Mesendoderm (in vitro differentiated cells): Measurements from ENCODE around the gene ACACB.

Source experiments
- DNase-seq: peaks from one replicate; pipeline ENCODE4 v3.0.0; 2013
- H2AK5ac ChIP-seq: 2 replicates; pipeline ENCODE4 v1.6.1; 2013; ENCODE audit warnings: low read length, inconsistent platforms
- H2BK120ac ChIP-seq: 2 replicates; pipeline ENCODE4 v1.6.1; 2013; ENCODE audit warnings: low read depth, mild to moderate bottlenecking, low read length, moderate library complexity, mixed read lengths
- H2BK15ac ChIP-seq: replicated peaks from 2 replicates; pipeline ENCODE4 v1.6.1; 2013; ENCODE audit warnings: low read depth, mild to moderate bottlenecking, moderate library complexity
- H2BK5ac ChIP-seq: 2 replicates; pipeline ENCODE4 v1.6.1; 2013; ENCODE audit warnings: low read length, inconsistent platforms
- H3K18ac ChIP-seq: 2 replicates; pipeline ENCODE4 v1.6.1; 2013; ENCODE audit warnings: mild to moderate bottlenecking, low read length, mixed read lengths
- H3K23ac ChIP-seq: one replicate; pipeline ENCODE4 v1.6.1; 2013; ENCODE audit warnings: low read length
- H3K27ac ChIP-seq: 2 replicates; pipeline ENCODE4 v1.5.1; 2013; ENCODE audit warnings: low read depth, mild to moderate bottlenecking, inconsistent platforms, low read length, moderate library complexity
- H3K27me3 ChIP-seq: 2 replicates; pipeline ENCODE4 v1.6.1; 2013; ENCODE audit warnings: low read length, control low read depth, mild to moderate bottlenecking, inconsistent platforms; ENCODE audit not compliant: insufficient read depth, poor library complexity
- H3K36me3 ChIP-seq: 2 replicates; pipeline ENCODE4 v1.6.1; 2013; ENCODE audit warnings: low read length, inconsistent platforms; ENCODE audit not compliant: control insufficient read depth, insufficient read depth
- H3K4ac ChIP-seq: one replicate; pipeline ENCODE4 v1.6.1; 2013; ENCODE audit warnings: low read depth, mild to moderate bottlenecking, low read length, moderate library complexity
- H3K4me1 ChIP-seq: 2 replicates; pipeline ENCODE4 v1.6.1; 2013; ENCODE audit warnings: low read depth, low read length, inconsistent platforms; ENCODE audit not compliant: control insufficient read depth
- H3K4me2 ChIP-seq: 2 replicates; pipeline ENCODE4 v1.6.1; 2013; ENCODE audit warnings: low read length
- H3K4me3 ChIP-seq: 2 replicates; pipeline ENCODE4 v1.5.1; 2013; ENCODE audit warnings: mild to moderate bottlenecking, low read length
- H3K56ac ChIP-seq: one replicate; pipeline ENCODE4 v1.6.1; 2013; ENCODE audit warnings: low read length
- H3K79me1 ChIP-seq: 2 replicates; pipeline ENCODE4 v1.6.1; 2013; ENCODE audit warnings: low read length, inconsistent platforms
- H3K79me2 ChIP-seq: 2 replicates; pipeline ENCODE4 v1.6.1; 2013; ENCODE audit warnings: mild to moderate bottlenecking, low read length; ENCODE audit not compliant: control insufficient read depth, insufficient read depth
- H3K9ac ChIP-seq: 2 replicates; pipeline ENCODE4 v1.6.1; 2013; ENCODE audit warnings: low read length, inconsistent platforms
- H4K5ac ChIP-seq: one replicate; pipeline ENCODE4 v1.6.1; 2013; ENCODE audit warnings: low read length
- H4K8ac ChIP-seq: one replicate; pipeline ENCODE4 v1.6.1; 2013; ENCODE audit warnings: low read depth, mild to moderate bottlenecking, control low read depth, low read length, moderate library complexity
- WGBS: extraction: QIAGEN DNeasy Blood & Tissue Kit; methylation state at CpG from one replicate; pipeline ENCODE4 v1.1.7; 2013; ENCODE audit warnings: low lambda C conversion rate, missing lambda C conversion rate; ENCODE audit not compliant: insufficient coverage; ENCODE audit errors: extremely low coverage; 5-methylcytosine and 5-hydroxymethylcytosine counted together

ACACB gene

GRCh38 chr12:109246221-109246620 lies 129.8 kb downstream of the ACACB start:
- Histone ChIP-seq H3K9ac (no peak overlapping the region), H2AK5ac (no peak overlapping the region), H2BK5ac (no peak overlapping the region), H3K27me3 (no peaks in the 10 kb centered on the region), H3K79me2 (no peaks in the 10 kb centered on the region), H4K8ac (no peak overlapping the region), H3K27ac (no peak overlapping the region), H3K4ac (no peak overlapping the region), H3K4me2 (no peak overlapping the region), H3K23ac (no peak overlapping the region), H3K56ac (no peak overlapping the region), H4K5ac (no peak overlapping the region), H3K4me1 (no peaks in the 10 kb centered on the region), H3K36me3 (no peaks in the 10 kb centered on the region), H3K79me1 (no peaks in the 10 kb centered on the region), H2BK15ac (no peak overlapping the region), H3K18ac (no peak overlapping the region), H3K4me3 (no peak overlapping the region), H2BK120ac (no peak overlapping the region)
- no CpG with 5 or more reads among the region's 15 CpGs for WGBS
- DNase-seq, result no peak

GRCh38 chr12:109247831-109248654 lies 131.7 kb downstream of the ACACB start:
- Histone ChIP-seq H3K36me3 (no peaks in the 10 kb centered on the region), H3K18ac (no peak overlapping the region)

GRCh38 chr12:109250523-109250922 lies 134.1 kb downstream of the ACACB start:
- Histone ChIP-seq H4K5ac (no peak overlapping the region), H2BK15ac (no peak overlapping the region), H4K8ac (no peak overlapping the region), H2BK5ac (no peak overlapping the region), H3K27ac (no peak overlapping the region), H3K4me1 (no peaks in the 10 kb centered on the region), H3K79me1 (no peaks in the 10 kb centered on the region), H3K36me3 (no peaks in the 10 kb centered on the region), H2BK120ac (no peak overlapping the region), H3K79me2 (no peaks in the 10 kb centered on the region), H2AK5ac (no peak overlapping the region), H3K18ac (no peak overlapping the region), H3K9ac (no peak overlapping the region), H3K4me3 (no peak overlapping the region), H3K23ac (no peak overlapping the region), H3K4me2 (no peak overlapping the region), H3K27me3 (no peaks in the 10 kb centered on the region), H3K4ac (no peak overlapping the region), H3K56ac (no peak overlapping the region)
- no peak for DNase-seq
- no CpG with 5 or more reads among the region's 1 CpG for WGBS

More at GRCh38 chr12:109247831-109248654, 131.7 kb downstream of the ACACB start:
- Histone ChIP-seq H3K4me1 (no peaks in the 10 kb centered on the region), H3K27me3 (no peaks in the 10 kb centered on the region), H2AK5ac (no peak overlapping the region), H3K23ac (no peak overlapping the region), H2BK5ac (no peak overlapping the region), H3K9ac (no peak overlapping the region), H3K79me2 (no peaks in the 10 kb centered on the region), H3K4me3 (no peak overlapping the region), H3K79me1 (no peaks in the 10 kb centered on the region), H3K56ac (no peak overlapping the region), H3K4me2 (no peak overlapping the region), H2BK15ac (no peak overlapping the region), H4K5ac (no peak overlapping the region), H2BK120ac (no peak overlapping the region), H3K4ac (no peak overlapping the region), H4K8ac (no peak overlapping the region), H3K27ac (no peak overlapping the region)
- DNase-seq, result no peak
- WGBS, result no CpG with 5 or more reads among the region's 9 CpGs

GRCh38 chr12:109252799-109253198 lies 136.4 kb downstream of the ACACB start:
- H2BK15ac ChIP-seq, result no peak overlapping the region
- H3K23ac ChIP-seq, result no peak overlapping the region
- H3K79me1 ChIP-seq, result no peaks in the 10 kb centered on the region
- no peak overlapping the region for H2BK5ac ChIP-seq
- H3K27me3 ChIP-seq, result no peaks in the 10 kb centered on the region
- no peak overlapping the region for H3K4me3 ChIP-seq
- WGBS, result no CpG with 5 or more reads among the region's 4 CpGs
- no peak overlapping the region for H3K4ac ChIP-seq
- H3K27ac ChIP-seq, result no peak overlapping the region
- no peak overlapping the region for H4K5ac ChIP-seq
- H3K4me1 ChIP-seq, result no peaks in the 10 kb centered on the region
- no peak for DNase-seq
- H3K18ac ChIP-seq, result no peak overlapping the region
- no peak overlapping the region for H3K4me2 ChIP-seq
- H3K9ac ChIP-seq, result no peak overlapping the region
- H2BK120ac ChIP-seq, result no peak overlapping the region
- no peak overlapping the region for H2AK5ac ChIP-seq
- no peak overlapping the region for H3K56ac ChIP-seq
- no peaks in the 10 kb centered on the region for H3K79me2 ChIP-seq
- no peak overlapping the region for H4K8ac ChIP-seq
- no peaks in the 10 kb centered on the region for H3K36me3 ChIP-seq

- Histone ChIP-seq H2BK15ac (no peak overlapping the region), H3K4ac (no peak overlapping the region), H3K56ac (no peak overlapping the region), H3K27ac (no peak overlapping the region), H3K79me1 (no peaks in the 10 kb centered on the region), H3K18ac (no peak overlapping the region), H3K9ac (no peak overlapping the region), H3K79me2 (no peaks in the 10 kb centered on the region), H4K8ac (no peak overlapping the region), H2BK5ac (no peak overlapping the region), H2AK5ac (no peak overlapping the region), H3K36me3 (no peaks in the 10 kb centered on the region), H3K4me3 (no peak overlapping the region), H4K5ac (no peak overlapping the region), H3K4me1 (no peaks in the 10 kb centered on the region), H3K4me2 (no peak overlapping the region), H2BK120ac (no peak overlapping the region), H3K27me3 (no peaks in the 10 kb centered on the region), H3K23ac (no peak overlapping the region)
- DNase-seq, result no peak
- no CpG with 5 or more reads among the region's 7 CpGs for WGBS
Observed at GRCh38 chr12:109253913-109254544, 137.6 kb downstream of the ACACB start.
